ENCODE data around the gene VAPA. TPM values are rescaled to one million over a fixed set of nuclear protein-coding genes. Genes with fewer than 3 reads are reported as not detected.

VAPA gene
- total and polyA plus RNA-seq, 10 donors, result 53.1 to 290 (median 181) TPM

DNA sequence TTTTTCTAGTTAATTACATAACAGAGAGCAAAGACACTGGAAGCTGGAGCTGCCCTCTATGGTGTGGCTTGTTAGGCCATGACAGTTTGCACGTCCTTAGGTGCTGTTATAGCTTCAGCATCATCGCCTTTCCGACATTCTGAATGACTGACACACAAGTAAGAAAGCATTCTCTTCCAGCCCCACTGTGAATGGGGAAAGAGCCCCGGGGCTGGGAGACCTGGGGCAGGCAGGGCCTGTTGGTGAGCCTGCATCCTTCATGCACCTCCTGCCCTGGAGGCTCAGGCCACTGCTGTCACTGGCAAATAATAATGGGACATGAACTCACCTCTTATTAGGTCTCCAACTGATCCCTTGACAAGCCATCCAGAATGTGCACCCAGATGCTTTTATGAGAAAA lies 71.8 kb downstream of the VAPA start:
- Histone ChIP-seq H3K4me3 (no peak overlapping the region), H3K4me1 (peaks cover 0 to 14% (median 8%) of the 10 kb centered on the region in 6 donors), H3K36me3 (no peaks in the 10 kb centered on the region), H3K27ac (no peak overlapping the region), H3K9me3 (no peaks in the 10 kb centered on the region), H3K27me3 (replicated peaks in 1 of 7) (peaks cover 0 to 2% (median 0%) of the 10 kb centered on the region in 7 donors)
- DNase-seq, result no peak
- no peak for TF ChIP-seq CTCF (IDR thresholded peaks at IDR 0.05 in 8 of 11, conservative IDR thresholded peaks at IDR 0.05 in 3 of 11)
- TF ChIP-seq POLR2A (IDR thresholded peaks at IDR 0.05), result no peak
- TF ChIP-seq POLR2AphosphoS5 (IDR thresholded peaks at IDR 0.05), result no peak
- 80 to 95% (median 87%) methylated on average over 4 of the region's 4 CpGs for WGBS, 5 donors
- intact Hi-C loops (cut with DNase I; ENCODE audit: low total_unique reads), result no loop called here

DNA sequence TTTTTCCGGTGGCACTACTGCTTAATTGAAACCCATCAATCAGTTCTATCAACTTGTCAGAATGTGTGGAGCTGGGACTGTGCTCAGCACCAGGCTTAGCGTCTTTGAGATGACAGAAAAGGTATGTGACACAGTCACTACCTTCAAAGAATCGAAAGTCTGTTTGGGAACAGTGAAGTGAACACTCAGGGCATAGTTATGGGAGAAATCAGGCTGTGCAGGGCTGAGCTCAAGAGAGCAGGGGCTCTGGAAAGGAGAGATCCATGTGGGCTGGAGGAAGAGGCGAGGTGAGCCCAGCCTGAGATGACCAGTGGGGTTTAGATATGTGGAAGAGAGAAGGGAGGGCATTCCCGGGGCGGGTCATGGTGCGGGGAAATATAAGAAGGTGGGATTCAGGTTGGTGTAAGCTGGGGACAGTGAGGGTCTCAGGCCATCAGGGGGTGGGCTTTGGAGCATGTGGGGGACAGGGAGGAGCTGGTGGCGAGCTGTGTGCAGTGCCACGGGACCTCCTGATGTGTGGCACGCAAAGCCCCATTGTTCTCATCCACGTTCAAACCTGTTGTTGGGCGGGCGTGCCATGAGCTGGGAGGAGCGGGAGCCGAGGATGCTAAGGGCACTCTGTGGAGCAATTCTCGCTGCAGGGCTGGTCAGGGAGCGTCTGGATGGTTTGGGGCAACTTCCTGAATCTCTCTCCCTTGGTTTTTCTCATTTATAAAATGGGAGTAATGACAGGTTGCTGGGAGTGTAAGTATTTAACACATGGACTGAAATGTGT lies 72.5 kb downstream of the VAPA start:
- no peak overlapping the region for H3K4me3 ChIP-seq
- TF ChIP-seq POLR2A (IDR thresholded peaks at IDR 0.05) (no peak), CTCF (IDR thresholded peaks at IDR 0.05 in 8 of 11, conservative IDR thresholded peaks at IDR 0.05 in 3 of 11) (no peak), POLR2AphosphoS5 (IDR thresholded peaks at IDR 0.05) (no peak)
- intact Hi-C loops (cut with DNase I; ENCODE audit: low total_unique reads), result no loop called here
- no peaks in the 10 kb centered on the region for H3K36me3 ChIP-seq
- peaks cover 0 to 8% (median 0%) of the 10 kb centered on the region in 7 donors for H3K27me3 ChIP-seq (replicated peaks in 1 of 7)
- 79 to 87% (median 82%) methylated on average over 17 of the region's 17 CpGs for WGBS, 5 donors
- H3K9me3 ChIP-seq, result no peaks in the 10 kb centered on the region
- no peak overlapping the region for H3K27ac ChIP-seq
- peaks cover 0 to 20% (median 9%) of the 10 kb centered on the region in 6 donors for H3K4me1 ChIP-seq
- DNase-seq, result no peak

GRCh38 chr18:9987345-9987744 lies 73.5 kb downstream of the VAPA start:
- Histone ChIP-seq H3K9me3 (no peaks in the 10 kb centered on the region), H3K27me3 (replicated peaks in 1 of 7) (peaks cover 0 to 15% (median 0%) of the 10 kb centered on the region in 7 donors), H3K36me3 (no peaks in the 10 kb centered on the region), H3K4me1 (peaks cover 0 to 23% (median 9%) of the 10 kb centered on the region in 6 donors), H3K4me3 (no peak overlapping the region), H3K27ac (no peak overlapping the region)
- WGBS, 5 donors, result 65 to 89% (median 82%) methylated on average over 8 of the region's 8 CpGs
- no peak for DNase-seq
- intact Hi-C loops (cut with DNase I; ENCODE audit: low total_unique reads), result no loop called here
- TF ChIP-seq POLR2AphosphoS5 (IDR thresholded peaks at IDR 0.05) (no peak), POLR2A (IDR thresholded peaks at IDR 0.05) (no peak), CTCF (IDR thresholded peaks at IDR 0.05 in 8 of 11, conservative IDR thresholded peaks at IDR 0.05 in 3 of 11) (no peak)

- peaks cover 0 to 15% (median 0%) of the 10 kb centered on the region in 7 donors for H3K27me3 ChIP-seq (replicated peaks in 1 of 7)
- peaks cover 0 to 26% (median 9%) of the 10 kb centered on the region in 6 donors for H3K4me1 ChIP-seq
- intact Hi-C loops (cut with DNase I; ENCODE audit: low total_unique reads), result no loop called here
- WGBS, 5 donors, result 81 to 88% (median 86%) methylated on average over 12 of the region's 12 CpGs
- no peaks in the 10 kb centered on the region for H3K9me3 ChIP-seq
- H3K36me3 ChIP-seq, result no peaks in the 10 kb centered on the region
- H3K4me3 ChIP-seq, result no peak overlapping the region
- TF ChIP-seq POLR2AphosphoS5 (IDR thresholded peaks at IDR 0.05) (peak in 1 of 3 donors; percentile 26), POLR2A (IDR thresholded peaks at IDR 0.05) (no peak)
- no peak for DNase-seq
- H3K27ac ChIP-seq, result no peak overlapping the region
These were observed 74.1 kb downstream of the VAPA start for GRCh38 chr18:9987931-9988330.

Data from spleen (tissue), 11 donors.